Activated effector memory CD4-positive, alpha-beta T cell treated with Interleukin-2 at 50 U/mL for 16 hours (primary cell): ENCODE data around the gene CABP7.

ENCODE experiments used
- DNase-seq: peaks from one replicate; pipeline ENCODE4 v3.0.0-alpha.2; 2020

CABP7 gene

DNA sequence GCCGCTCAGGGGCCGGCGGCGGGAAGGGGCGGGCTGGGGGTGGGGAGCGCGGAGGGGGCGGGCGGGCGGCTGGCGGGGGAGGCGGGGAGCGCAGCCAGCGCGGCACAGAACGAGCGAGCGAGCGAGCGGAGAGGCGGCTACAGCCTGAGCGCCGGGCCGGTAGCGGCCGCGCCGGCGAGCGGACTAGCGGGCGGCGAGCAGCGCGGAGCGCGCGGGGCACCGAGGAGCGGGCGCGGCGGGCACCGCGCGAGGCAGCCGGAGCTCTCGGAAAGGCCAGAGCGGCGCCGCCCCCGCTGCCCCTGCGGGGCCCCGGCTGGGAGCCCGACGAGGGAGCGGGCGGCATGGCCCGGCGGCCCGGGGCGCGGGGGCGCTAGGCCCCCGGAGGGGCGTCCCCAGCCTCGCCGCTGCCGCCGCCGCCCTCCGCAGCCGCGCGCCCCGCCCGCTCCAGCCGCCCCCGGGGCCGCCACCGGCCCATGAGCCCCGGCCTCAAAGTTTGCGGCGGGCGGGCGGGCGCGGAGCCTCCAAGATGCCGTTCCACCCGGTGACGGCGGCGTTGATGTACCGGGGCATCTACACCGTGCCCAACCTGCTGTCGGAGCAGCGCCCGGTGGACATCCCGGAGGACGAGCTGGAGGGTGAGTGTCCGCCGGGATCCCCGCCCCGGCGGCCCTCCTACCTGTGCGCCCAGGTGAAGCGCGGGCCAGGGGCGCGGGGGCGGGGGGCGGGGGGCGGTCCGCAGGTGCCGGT lies at the start of gene CABP7:
Gene CABP7 (plus strand): TSS at position 105 of the 747 bp plus-strand sequence. CDS start 422 bp downstream, at position 527.
- no peak for DNase-seq

DNA sequence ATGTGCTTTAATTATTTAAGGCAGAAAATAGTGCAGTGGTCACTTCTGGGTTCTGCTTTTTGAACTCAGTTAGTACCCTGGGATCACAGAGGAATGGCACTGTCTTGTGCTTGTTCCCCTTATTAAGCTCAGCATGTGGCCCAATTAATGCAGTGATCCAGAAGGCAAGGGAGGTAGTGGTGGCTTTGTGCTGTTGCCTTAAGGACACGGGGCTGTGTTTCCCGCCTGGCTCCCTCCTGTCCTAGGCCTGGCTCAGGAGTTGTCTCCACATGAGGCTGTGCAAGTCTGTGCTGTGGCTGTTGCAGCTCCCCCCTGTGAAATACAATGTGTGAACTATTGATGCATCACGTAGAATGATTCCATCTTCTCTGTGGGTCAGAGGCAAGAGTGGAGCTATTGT lies 49.2 kb upstream of the CABP7 start:
- DNase-seq: no peak

DNA sequence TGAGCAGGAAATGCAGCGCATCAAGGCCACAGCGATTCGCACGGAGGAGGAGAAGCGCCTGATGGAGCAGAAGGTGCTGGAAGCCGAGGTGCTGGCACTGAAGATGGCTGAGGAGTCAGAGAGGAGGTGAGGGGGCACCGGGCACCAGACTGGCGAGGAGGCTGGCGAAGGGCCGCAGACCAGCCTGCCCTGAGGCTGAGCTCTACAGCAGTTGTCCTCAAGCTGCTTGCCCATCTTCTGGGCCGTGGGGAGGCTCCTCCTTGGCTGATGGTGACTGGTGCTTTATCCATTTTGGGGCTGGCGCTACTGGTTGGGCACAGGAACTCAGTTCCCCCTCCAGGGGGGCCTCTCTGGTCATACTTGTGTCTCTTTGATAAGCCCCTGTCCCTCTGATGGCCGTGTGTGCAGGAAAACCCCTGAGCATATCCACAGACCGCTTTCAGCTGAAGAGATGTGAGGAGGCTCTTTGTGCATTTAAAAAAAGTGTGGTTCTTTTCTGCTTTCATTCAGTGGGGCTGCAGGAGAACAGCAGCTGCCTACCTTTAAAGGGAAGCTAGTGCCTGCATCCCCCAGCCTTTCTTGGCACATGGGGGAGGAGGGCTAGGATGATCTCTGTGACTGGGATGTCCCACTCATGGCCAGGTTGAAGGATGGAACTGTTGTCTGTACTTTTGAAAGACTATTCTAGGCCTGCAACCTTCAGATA lies 46.3 kb upstream of the CABP7 start:
- no peak for DNase-seq

DNA sequence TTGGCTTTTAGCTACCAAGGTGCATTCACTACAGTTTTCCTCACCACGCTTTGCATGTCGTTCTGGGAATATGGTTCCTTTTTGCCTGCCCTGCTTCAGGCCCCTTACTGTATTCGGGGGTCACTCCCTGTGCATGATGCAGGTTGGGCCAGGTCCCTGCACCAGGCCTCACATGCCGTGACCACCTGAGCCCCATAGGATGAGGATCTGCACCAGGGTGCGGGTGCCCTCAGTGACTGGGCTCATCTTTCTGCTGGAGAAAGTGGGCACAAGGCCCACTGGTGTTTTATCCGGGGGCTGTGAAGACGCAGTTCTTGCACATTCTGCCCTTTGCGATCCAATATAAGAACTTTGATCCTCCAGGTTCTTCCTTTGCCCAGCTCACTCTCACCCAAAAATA lies 45.7 kb upstream of the CABP7 start:
- no peak for DNase-seq

DNA sequence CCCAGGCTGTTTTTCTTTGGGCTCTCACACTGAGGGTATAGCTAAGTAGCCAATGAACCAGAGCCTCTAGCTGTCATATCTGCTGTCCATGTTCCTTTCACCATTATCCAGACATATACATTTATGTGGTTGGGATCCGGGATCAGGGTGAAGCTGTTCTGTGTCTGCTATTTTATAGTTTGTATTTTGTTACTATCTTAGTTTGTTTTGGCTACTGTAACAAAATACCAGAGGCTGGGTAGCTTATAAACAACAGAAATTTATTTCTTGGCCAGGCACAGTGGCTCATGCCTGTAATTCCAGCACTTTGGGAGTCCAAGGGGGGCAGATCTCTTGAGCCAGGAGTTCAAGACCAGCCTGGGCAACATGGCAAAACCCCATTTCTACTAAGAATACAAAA lies 40.5 kb upstream of the CABP7 start:
- no peak for DNase-seq

DNA sequence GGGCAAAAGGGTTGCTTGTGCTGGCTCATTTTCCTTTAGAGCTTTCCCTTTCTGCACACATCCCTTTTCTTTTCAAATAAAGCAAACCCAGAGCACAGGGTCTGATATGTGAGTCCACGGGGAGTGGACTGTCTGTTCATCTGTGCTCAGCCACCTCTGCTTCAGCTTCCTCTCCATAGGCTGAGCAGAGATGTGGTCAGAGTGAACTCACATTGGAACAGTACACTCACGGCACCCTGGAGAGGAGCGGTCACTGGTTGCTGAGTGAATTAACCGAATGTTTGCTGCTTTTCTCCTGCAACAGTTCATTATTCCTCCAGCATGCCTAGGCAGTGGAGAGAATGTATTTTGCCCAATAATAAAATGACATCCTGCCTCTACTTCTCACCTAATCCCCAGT lies 36.3 kb upstream of the CABP7 start:
- DNase-seq: no peak

DNA sequence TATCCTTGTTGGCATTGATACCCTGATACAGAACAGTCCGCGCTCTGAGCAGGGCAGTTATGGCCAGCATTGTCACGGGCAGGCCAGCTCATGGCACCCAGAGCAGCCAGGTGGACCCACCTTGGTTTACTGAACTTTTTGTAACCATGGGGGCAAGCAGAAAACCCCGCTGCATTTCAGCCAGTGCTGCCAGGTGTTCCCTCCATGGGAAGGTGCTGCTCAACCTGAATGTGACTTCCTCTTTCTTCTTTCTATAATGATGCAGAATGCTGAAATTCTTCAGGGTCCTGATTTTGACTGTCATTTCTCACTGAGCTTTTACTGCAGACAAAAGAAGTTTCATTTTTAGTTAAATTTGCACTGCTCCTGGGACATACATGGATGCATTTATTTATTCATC lies 35.6 kb upstream of the CABP7 start:
- no peak for DNase-seq

DNA sequence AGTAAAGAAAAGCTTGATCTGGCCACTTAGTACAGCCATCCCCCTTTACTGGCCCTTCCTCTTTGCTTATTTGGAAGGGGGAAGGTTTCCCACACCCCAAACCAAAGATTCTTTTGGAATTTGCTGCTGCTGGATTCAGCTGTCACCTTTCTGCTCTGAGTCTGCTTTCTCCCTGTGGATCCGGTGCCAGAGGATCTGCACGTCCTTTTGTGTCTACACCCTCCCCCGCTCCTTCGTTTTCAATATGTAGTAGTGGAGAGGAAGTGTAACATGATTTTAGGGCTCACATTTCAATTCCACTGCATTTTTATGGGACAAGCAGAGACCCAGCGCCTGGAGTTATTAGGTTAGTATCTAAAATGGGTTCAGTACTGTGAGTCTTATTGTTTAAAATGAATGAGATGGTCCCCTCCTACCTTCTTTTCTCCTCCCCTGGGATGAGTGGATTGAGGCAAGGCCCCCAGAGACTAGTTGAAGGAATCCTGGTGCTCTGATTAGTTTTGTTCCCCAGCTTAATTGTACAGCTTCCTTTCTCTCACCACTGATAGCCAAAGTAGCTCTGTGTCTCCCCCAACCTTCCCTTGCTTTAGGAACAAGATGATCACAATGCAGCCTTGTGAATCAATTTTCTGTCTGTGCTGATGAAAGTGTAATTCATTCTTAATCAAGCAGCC lies 30.5 kb upstream of the CABP7 start:
- no peak for DNase-seq

DNA sequence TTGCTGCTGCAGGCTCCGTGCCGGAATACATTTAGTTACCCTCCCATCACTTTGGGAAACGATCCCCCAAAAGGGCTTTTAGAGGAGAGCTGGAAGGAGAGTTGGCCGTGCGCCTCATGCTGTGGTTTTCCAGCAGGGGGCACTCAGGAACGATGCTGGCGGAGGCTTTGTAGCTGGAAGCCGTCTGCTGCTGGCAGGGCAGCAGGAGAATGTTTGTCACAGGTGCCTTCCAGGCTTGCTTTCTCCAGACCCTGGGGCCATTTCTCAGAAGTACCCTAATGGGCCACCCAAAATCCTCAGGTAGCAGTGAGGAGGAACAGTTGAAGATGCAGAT lies 30.0 kb upstream of the CABP7 start:
- DNase-seq: peak; percentile 8

DNA sequence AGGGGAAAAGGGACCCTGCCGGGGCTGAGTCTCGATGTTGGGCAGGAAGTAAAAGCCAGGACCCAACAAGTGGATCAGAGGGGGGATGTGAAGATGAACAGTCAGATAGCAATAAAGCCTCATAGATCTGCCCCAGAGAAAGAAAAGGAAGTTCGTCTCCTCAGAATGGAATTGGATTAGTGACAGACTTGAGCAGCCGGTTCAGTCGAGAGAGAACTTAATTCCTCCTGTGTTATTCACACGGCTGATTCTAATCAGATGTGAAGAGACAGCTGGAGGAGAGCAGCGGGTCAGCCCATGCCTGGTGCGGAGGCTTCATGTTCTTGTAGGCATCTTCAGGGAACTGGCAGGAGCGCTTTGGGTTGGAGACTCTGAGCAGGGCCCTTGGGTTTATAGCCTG lies 29.3 kb upstream of the CABP7 start:
- no peak for DNase-seq

DNA sequence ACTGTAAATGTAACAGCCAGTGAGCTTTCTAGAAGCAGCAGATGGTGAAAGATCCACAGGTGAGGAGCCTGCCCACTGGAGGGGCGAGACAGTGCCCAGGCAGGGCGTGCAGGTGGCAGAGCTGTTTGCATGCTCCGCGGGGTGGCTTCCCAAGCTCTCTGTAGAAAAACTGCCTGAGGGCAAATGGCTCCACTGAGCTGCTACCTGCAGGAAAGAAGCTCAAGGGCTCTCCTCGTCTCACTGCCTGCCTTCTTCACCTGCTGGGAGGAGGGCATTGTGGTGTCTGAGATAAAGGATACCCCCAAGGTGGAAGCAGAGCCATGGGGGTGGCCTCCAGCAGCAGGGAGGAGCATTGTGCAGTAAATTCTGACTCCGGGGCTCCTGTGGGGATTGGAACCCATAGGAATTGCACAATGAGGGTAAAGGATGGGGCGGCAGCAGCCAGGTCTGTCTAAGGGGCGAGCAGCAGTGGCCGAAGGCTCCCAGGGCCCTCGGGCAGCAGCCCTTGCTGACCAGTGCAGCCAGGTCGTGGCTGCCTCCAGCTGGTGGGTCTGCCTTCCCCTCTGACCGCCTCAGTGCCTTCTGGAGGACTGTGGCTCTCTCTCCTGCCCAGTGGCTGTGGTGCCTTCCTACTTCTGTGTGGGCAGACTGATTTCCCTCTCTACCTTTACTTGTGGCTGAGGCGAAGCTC lies 28.0 kb upstream of the CABP7 start:
- no peak for DNase-seq

DNA sequence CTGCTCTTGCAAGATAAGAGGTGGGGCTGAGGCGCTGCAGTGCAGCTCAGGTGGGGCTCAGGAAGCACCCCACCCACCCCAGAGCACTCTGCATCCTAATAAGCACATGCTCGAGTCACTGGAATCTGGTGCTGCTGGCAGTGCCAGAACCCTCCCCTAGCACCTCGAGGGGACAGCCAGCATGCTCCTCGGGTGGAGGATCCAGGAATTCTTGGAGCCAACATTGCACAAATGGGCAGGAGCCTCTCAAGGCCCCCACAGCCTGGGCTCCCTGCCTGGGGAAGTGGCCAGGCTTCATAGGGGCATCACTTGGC lies 27.5 kb upstream of the CABP7 start:
- DNase-seq: no peak

DNA sequence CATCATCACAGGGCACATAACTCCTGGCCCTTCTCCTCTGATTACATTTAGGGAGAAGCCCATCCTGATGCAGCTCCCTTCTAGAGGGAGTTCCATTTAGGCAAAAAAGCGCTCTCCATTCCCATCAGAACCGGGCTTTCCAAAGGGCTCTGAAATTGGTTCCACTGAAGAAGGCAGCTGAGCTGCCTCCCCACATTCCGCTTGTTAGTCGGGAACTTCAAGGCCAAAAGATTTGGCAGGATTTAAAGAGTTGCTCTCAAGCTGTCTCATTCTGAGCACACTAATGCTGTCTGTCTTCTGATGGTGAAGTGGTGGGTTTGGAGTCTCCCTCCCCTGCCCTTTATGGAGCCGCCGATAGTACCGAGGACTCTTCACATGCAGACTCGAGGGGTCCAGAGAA lies 26.6 kb upstream of the CABP7 start:
- no peak for DNase-seq

DNA sequence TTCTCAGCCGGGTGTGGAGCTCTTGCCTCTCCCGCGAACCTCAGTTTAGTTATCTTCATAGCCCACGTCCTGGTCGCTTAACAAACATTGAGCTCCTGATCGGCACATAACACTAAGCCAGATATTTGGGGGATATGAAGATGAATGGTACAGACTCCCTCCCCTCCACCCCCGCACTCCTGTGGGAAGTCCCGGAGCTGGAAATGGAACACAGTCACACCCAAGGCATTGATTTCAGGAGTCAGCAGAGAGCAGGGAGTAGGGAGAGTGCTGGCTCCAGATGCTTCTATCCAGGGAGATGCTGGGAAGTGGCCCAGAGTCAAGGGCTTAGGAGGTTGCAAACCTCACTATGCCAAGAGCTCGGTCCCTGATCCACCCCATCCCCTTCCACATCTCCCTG lies 26.1 kb upstream of the CABP7 start:
- no peak for DNase-seq

DNA sequence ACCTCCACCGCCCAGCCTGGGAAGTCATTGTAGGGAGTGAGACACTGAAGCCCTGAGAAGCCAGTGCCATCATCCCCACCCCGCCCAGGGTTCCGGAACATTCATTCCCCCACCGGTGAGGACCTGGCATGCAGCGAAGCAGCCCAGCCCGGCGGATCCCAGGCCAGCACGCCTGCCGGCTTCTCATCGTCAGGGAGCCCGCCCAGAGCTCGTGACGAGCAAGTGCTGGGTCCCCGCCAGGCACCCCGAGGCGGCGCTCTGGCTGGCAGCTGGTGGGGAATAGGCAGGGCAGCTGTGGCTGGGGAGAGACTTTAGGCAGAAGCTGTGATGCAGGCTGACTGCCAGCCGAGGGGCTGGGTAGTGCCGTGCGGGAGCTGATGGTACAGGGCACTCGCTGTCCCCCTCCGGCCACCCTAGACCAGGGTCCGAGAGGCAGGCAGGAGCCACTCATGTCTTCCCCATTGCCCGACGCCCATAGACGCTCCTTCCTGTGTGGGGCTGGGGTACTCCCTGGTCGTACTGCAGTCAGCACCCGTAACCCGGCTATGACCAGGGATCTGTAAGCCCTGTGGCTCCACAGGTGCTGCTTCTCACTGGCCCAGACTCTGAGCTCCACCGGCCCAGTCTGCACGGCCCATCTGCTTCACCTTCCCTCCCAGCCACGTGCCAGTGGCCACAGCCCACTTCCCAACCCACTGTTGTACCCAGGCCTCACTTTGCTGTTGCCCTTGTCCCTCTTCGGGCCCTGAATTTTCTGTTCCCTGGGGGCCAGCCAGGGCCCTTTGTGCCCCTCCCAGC lies 24.5 kb upstream of the CABP7 start:
- no peak for DNase-seq

DNA sequence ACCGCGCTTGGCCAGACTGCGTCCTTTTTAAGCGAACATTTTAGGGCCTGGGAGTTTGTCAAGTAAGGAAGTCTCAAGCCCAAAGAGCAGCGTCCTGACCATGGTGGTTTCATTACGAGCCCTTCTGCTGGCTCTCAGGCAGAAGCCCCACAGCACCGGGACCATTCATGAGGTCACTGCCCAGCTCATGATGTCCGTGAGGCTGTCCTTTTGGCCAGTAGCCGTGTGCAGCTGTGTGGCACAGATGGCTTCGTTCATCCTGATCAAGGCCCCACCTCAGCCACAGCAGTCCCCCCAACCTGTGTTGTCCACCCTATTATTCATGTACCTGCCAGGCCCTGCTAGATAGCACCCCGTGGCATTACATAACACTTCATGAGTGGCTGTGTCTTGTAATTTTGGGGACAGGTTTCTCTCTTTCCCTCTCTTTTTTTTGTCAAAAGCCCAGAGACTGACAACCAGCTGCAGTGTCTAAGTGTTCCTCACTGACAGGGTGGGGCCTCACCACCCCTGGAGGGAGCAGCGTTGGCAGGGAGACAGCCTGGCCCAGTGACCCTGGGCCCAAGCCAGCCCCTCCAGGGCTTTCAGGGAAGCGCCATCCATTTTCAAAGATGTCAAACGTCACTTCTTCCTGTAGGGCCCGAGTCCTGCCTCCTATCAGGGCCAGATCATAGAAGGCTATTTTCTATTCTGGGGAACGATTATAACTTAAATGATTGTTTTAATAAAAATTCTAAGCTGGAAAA lies 21.8 kb upstream of the CABP7 start:
- no peak for DNase-seq

DNA sequence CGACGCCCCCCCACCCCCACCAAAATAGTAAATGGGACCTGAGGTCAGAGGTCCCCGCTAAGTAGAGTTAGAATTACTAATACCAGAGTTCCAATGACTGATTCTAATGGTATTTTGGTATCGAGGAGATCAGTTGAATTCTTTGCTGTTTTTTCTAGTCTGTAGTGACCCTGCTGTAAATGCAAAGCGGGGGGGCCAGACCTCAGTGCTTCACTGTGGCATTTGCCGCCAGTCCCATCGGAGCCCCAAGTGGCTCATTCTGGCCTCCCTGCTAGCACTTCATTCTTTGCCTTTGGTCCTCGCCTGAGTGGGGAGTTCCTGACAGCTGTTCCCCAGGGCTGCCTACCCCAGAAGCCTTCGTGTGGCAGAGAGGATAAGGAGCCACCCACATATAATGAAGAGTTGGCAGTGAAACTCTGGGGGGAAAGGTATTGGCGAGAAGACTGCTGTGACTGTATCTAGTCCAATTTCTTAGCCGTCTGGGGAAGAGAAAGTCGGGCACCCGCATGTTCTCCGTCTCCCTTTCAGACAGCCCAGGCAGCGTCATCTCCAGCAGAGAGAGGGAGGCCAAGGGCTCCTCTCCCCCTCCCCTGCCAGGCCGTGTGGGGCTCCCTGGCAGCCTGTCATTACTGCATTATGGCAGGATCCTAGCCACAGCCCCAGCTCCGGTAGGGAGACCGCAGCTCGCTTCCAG lies 19.4 kb upstream of the CABP7 start:
- DNase-seq: no peak

DNA sequence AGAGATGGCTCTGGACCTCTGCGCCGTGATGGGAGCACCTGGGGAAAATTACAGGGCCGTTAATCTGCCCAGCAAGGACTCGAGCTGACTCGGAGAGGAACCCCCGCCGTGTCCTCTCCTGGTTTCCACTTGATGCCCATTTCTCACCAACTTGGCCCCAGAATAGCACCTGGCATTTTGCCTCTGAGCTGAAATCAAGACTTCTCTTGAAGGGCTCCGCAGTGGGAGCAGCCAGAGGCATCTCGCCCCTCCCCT lies 19.0 kb upstream of the CABP7 start:
- no peak for DNase-seq

DNA sequence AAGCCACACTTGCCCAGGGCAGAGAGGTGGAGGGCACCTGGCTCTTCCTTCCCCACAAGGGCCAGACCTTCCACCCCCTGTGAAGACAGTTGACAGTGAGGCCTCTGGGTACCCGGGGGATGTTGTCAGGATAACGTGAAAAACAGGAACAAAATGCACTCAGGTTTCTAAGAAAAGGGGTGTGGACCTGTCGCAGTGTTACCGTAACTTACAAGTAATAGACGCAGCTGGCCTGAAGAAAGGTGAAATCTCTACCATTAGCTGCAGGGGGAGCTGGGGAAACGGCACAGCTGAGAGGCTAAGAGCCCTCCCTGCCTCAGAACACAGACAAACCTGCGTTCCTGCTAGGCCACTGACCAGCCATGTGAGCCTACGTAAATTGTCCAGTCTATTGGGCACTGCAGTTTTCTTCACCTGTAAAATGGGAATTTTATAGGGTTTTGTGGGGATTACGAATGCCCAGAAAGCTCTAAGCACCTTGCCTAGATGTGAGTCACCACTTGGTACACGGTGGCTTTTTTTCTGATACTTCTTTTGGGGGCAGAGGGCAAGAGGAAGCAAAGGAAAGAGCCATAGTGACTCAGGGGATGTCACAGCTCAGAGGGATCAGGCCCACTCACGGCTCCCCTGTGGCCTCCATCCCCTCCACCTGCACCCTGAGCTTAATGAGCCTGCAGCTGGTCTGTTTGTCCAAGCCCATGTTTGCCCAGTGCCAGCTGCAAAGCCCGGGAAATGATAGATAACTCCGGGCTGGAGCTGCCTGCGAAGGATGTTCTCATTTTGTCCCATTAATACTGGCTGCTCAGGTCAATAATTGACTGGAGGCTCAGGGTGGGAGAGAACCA lies 18.4 kb upstream of the CABP7 start:
- no peak for DNase-seq

DNA sequence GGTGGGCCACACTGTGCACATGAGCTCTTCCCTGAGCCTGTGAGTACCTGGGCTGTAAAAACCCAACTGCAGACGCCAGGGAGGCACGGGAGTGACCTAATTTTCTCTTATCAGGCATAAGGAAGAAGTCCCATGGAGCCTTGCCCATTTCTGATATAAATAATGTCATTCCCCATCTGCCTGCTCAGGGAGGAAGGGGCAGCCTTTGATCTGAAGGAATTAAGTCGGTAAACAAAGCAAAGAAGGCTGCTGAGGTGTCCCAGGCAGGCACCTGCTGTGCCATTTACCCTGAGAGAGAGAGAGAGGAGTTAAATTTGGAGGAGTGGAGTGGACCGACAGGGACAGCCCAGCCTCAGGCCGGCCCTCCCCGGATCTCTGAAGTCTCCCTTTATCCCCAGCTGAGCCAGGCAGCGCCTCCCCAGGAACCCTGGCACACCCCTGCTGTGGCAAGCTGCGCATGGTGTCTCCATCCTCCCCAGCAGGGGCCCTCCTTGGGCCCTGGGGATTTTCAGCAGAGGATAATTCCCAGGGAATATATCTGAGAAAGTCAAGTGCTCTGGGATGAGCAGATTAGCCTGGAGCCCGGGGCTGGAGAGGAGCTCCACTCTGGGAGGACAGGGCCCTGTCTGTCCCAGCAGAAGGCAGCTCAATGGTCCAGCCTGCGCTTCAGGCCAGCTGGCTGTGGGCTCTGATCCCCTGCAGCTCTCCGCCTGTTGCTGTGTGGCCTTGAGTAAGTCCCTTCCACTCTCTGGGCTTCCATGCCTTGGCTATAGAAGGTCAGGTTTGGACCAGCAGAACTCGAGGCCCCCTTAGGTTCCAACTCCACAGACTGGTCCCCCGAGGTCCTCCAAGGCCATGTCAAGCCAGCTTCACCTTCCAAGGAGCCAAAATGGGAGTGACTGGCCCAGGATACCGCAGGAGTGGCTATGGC lies 17.5 kb upstream of the CABP7 start:
- no peak for DNase-seq
